Limb (tissue), 2 donors: ENCODE data around the gene C5orf15.
"Not testable (repeated sequence)": the region's sequence is repeated elsewhere in the genome, so short reads cannot be mapped to it uniquely, and the experiment has no call there.

Experiments
- DNase-seq, 2 donors: peaks; one replicate each; pipeline ENCODE4 v3.0.0-alpha.2; 2016; ENCODE audit errors: extremely low spot score in 2 of 2

Gene C5orf15

GRCh38 chr5:133963493-133964128 lies 4.8 kb downstream of the C5orf15 start:
- DNase-seq = no peak

- DNase-seq = no peak
Observed at GRCh38 chr5:133962801-133963476, 5.5 kb downstream of the C5orf15 start.

- DNase-seq = no peak
Observed at GRCh38 chr5:133962131-133962530, 6.3 kb downstream of the C5orf15 start.

- no peak for DNase-seq
Observed at GRCh38 chr5:133959643-133960042, 8.8 kb downstream of the C5orf15 start.

GRCh38 chr5:133957591-133957990 lies 10.8 kb downstream of the C5orf15 start:
- no peak for DNase-seq

- no peak for DNase-seq
Observed at GRCh38 chr5:133957080-133957479, 11.3 kb downstream of the C5orf15 start.

GRCh38 chr5:133956196-133956595 lies 12.2 kb downstream of the C5orf15 start:
- not testable (repeated sequence) for DNase-seq

GRCh38 chr5:133953568-133954145 lies 14.8 kb downstream of the C5orf15 start:
- no peak for DNase-seq

GRCh38 chr5:133952729-133953567 lies 15.5 kb downstream of the C5orf15 start:
- no peak for DNase-seq

- DNase-seq = no peak
Observed at GRCh38 chr5:133950821-133951612, 17.4 kb downstream of the C5orf15 start.

- DNase-seq = no peak
Observed at GRCh38 chr5:133948721-133949120, 19.7 kb downstream of the C5orf15 start.

- peak in 1 of 2 donors; percentile 64 for DNase-seq
Observed at GRCh38 chr5:133947431-133947841, 21.0 kb downstream of the C5orf15 start.

- no peak for DNase-seq
Observed at GRCh38 chr5:133945568-133945967, 22.9 kb downstream of the C5orf15 start.

GRCh38 chr5:133944263-133945185 lies 23.9 kb downstream of the C5orf15 start:
- DNase-seq = peak in 1 of 2 donors; percentile 72

GRCh38 chr5:133943475-133943817 lies 25.0 kb downstream of the C5orf15 start:
- DNase-seq = no peak

- DNase-seq = no peak
Observed at GRCh38 chr5:133942614-133943474, 25.6 kb downstream of the C5orf15 start.

- DNase-seq = no peak
Observed at GRCh38 chr5:133941456-133942196, 26.8 kb downstream of the C5orf15 start.

- DNase-seq = no peak
Observed at GRCh38 chr5:133939668-133940067, 28.8 kb downstream of the C5orf15 start.
